NCI-H2107 treated with DMSO at 0.1 percent for 48 hours (cell line): Measurements from ENCODE around the gene RAET1G.

ENCODE experiments used
- DNase-seq: peaks from one replicate; lab custom pipeline; 2025; ENCODE audit not compliant: unreplicated experiment; lab: John Stamatoyannopoulos, UW

Gene RAET1G

GRCh38 chr6:149869275-149869892 is 53.5 kb downstream of the RAET1G start:
- DNase-seq = no peak

- no peak for DNase-seq
Observed at GRCh38 chr6:149867876-149868640, 54.9 kb downstream of the RAET1G start.
